HEK293 (cell line): ENCODE measurements around the gene DUSP15.

Experiments
- CTCF ChIA-PET: fragments of 350-600 bp; formaldehyde crosslinking; extraction: SDS; loops from one replicate; lab custom pipeline; 2021; ENCODE audit warnings: antibody characterized with exemption; lab: Yijun Ruan, JAX
- POLR2A ChIA-PET: fragments of 300-600 bp; formaldehyde crosslinking; extraction: SDS; loops from one replicate; lab custom pipeline; 2020; ENCODE audit warnings: antibody characterized with exemption, inconsistent platforms; lab: Yijun Ruan, JAX
- H3K27ac ChIP-seq: fragments of 200-500 bp; sonication (Bioruptor generic); 2 replicates; pipeline ENCODE4 v1.5.1; 2014; ENCODE audit warnings: low read depth, low read length, control low read depth, inconsistent platforms; ENCODE audit errors: extremely low read depth
- H3K36me3 ChIP-seq, 2 experiments: fragments of 200-500 bp in 1 of 2; sonication (Bioruptor generic) in 1 of 2; 1 replicate in 1 of 2; 2 replicates in 1 of 2; pipeline ENCODE4 v1.5.1; 2014 to 2017; ENCODE audit warnings: inconsistent platforms in 2 of 2, low read length in 2 of 2; ENCODE audit not compliant: control insufficient read depth in 2 of 2, insufficient read depth in 1 of 2
- H3K4me1 ChIP-seq: fragments of 200-500 bp; sonication (Bioruptor generic); 2 replicates; pipeline ENCODE4 v1.5.1; 2014; ENCODE audit warnings: mild to moderate bottlenecking, low read length, inconsistent platforms; ENCODE audit not compliant: control insufficient read depth, insufficient read depth
- H3K4me3 ChIP-seq: 2 replicates; pipeline ENCODE4 v1.5.1; 2011; ENCODE audit warnings: low read depth, mild to moderate bottlenecking, control low read depth, low read length, moderate library complexity
- H3K9me3 ChIP-seq: fragments of 200-500 bp; sonication (Bioruptor generic); 2 replicates; pipeline ENCODE4 v1.5.1; 2014; ENCODE audit warnings: low read depth, low read length, inconsistent platforms; ENCODE audit not compliant: control insufficient read depth, insufficient read depth
- GLI4 ChIP-seq: fragments of 450-650 bp; formaldehyde crosslinking; IDR thresholded peaks from 2 replicates; pipeline ENCODE4 v1.5.1; 2016; ENCODE audit warnings: missing biosample characterization, missing genetic modification characterization
- KLF8 ChIP-seq: fragments of 450-650 bp; formaldehyde crosslinking; IDR thresholded peaks from 2 replicates; pipeline ENCODE4 v1.5.1; 2016; ENCODE audit warnings: missing biosample characterization, missing genetic modification characterization
- MZF1 ChIP-seq: fragments of 450-650 bp; formaldehyde crosslinking; IDR thresholded peaks from 2 replicates; pipeline ENCODE4 v1.5.1; 2017; ENCODE audit warnings: missing biosample characterization, missing genetic modification characterization, borderline replicate concordance
- ZFP37 ChIP-seq: fragments of 450-650 bp; formaldehyde crosslinking; IDR thresholded peaks from 2 replicates; pipeline ENCODE4 v1.5.1; 2016; ENCODE audit warnings: missing biosample characterization, missing genetic modification characterization
- ZNF292 ChIP-seq: fragments of 450-650 bp; formaldehyde crosslinking; IDR thresholded peaks from 2 replicates; pipeline ENCODE4 v1.5.1; 2016; ENCODE audit warnings: low read depth, missing biosample characterization, missing genetic modification characterization, borderline replicate concordance
- ZNF449 ChIP-seq: fragments of 450-650 bp; formaldehyde crosslinking; IDR thresholded peaks from 2 replicates; pipeline ENCODE4 v1.5.1; 2017; ENCODE audit warnings: missing biosample characterization, mild to moderate bottlenecking, missing genetic modification characterization, moderate library complexity
- ZNF571 ChIP-seq: fragments of 450-650 bp; formaldehyde crosslinking; IDR thresholded peaks from 2 replicates; pipeline ENCODE4 v1.5.0; 2017; ENCODE audit warnings: missing biosample characterization, missing genetic modification characterization
- ZNF654 ChIP-seq: fragments of 450-650 bp; formaldehyde crosslinking; IDR thresholded peaks from 2 replicates; pipeline ENCODE4 v1.5.1; 2016; ENCODE audit warnings: low read depth, missing biosample characterization, missing genetic modification characterization
- ZNF664 ChIP-seq: fragments of 450-650 bp; formaldehyde crosslinking; IDR thresholded peaks from 2 replicates; pipeline ENCODE4 v1.5.1; 2016; ENCODE audit warnings: missing biosample characterization, missing genetic modification characterization
- ZNF677 ChIP-seq: fragments of 450-650 bp; IDR thresholded peaks from 2 replicates; pipeline ENCODE4 v1.5.0; 2018; ENCODE audit warnings: missing biosample characterization, mild to moderate bottlenecking, missing genetic modification characterization, moderate library complexity
- ZNF701 ChIP-seq: fragments of 450-650 bp; formaldehyde crosslinking; IDR thresholded peaks from 2 replicates; pipeline ENCODE4 v1.5.1; 2016; ENCODE audit warnings: missing biosample characterization, missing genetic modification characterization
- TF ChIP-seq, protein P1 (sequence below): fragments of 450-650 bp; formaldehyde crosslinking; IDR thresholded peaks from 2 replicates; pipeline ENCODE4 v1.5.1; 2016; ENCODE audit warnings: missing biosample characterization, missing genetic modification characterization, borderline replicate concordance
- TF ChIP-seq, protein P2 (sequence below): fragments of 450-650 bp; IDR thresholded peaks from 2 replicates; pipeline ENCODE4 v1.5.1; 2018; ENCODE audit warnings: missing biosample characterization, missing genetic modification characterization
- TF ChIP-seq, protein P3 (sequence below): fragments of 450-650 bp; formaldehyde crosslinking; IDR thresholded peaks from 2 replicates; pipeline ENCODE4 v1.5.1; 2016; ENCODE audit warnings: missing biosample characterization, missing genetic modification characterization

The DUSP15 gene

DNA sequence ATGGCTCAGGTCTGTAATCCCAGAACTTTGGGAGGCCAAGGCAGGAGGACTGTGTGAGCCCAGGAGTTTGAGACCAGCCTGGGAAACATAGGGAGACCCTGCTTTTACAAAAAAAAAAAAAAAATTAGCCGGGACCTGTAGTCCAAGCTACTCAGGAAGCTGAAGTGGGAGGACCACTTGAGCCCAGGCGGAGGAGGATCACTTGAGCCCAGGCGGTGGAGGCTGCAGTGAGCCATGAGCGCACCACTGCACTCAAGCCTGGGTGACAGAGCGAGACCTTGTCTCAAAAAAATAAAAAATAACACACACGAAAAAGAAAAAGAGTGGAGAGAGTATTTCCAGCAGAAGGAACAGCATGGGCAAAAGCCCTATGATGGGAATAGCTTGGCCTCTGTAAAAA is 2.1 kb upstream of the DUSP15 start:
- ChIA-PET POLR2A (interaction anchor here (0.5 to 1.5 kb wide), 2 partner anchors 11 to 253 kb away, joined by 4 to 6 read pairs; no protein-coding TSS in a partner anchor), CTCF (interaction anchor here (0.7 to 2.9 kb wide), 3 partner anchors 20 to 219 kb away, joined by 3 to 14 read pairs (median 4); no protein-coding TSS in a partner anchor)
- no peak for TF ChIP-seq GLI4 (tag by site-specific recombination)
- no peak for TF ChIP-seq ZNF701 (tag by site-specific recombination)
- no peak for TF ChIP-seq ZNF571 (tag by site-specific recombination)
- TF ChIP-seq, protein P1, sequence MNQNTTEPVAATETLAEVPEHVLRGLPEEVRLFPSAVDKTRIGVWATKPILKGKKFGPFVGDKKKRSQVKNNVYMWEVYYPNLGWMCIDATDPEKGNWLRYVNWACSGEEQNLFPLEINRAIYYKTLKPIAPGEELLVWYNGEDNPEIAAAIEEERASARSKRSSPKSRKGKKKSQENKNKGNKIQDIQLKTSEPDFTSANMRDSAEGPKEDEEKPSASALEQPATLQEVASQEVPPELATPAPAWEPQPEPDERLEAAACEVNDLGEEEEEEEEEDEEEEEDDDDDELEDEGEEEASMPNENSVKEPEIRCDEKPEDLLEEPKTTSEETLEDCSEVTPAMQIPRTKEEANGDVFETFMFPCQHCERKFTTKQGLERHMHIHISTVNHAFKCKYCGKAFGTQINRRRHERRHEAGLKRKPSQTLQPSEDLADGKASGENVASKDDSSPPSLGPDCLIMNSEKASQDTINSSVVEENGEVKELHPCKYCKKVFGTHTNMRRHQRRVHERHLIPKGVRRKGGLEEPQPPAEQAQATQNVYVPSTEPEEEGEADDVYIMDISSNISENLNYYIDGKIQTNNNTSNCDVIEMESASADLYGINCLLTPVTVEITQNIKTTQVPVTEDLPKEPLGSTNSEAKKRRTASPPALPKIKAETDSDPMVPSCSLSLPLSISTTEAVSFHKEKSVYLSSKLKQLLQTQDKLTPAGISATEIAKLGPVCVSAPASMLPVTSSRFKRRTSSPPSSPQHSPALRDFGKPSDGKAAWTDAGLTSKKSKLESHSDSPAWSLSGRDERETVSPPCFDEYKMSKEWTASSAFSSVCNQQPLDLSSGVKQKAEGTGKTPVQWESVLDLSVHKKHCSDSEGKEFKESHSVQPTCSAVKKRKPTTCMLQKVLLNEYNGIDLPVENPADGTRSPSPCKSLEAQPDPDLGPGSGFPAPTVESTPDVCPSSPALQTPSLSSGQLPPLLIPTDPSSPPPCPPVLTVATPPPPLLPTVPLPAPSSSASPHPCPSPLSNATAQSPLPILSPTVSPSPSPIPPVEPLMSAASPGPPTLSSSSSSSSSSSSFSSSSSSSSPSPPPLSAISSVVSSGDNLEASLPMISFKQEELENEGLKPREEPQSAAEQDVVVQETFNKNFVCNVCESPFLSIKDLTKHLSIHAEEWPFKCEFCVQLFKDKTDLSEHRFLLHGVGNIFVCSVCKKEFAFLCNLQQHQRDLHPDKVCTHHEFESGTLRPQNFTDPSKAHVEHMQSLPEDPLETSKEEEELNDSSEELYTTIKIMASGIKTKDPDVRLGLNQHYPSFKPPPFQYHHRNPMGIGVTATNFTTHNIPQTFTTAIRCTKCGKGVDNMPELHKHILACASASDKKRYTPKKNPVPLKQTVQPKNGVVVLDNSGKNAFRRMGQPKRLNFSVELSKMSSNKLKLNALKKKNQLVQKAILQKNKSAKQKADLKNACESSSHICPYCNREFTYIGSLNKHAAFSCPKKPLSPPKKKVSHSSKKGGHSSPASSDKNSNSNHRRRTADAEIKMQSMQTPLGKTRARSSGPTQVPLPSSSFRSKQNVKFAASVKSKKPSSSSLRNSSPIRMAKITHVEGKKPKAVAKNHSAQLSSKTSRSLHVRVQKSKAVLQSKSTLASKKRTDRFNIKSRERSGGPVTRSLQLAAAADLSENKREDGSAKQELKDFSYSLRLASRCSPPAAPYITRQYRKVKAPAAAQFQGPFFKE = no peak
- no peak for TF ChIP-seq MZF1 (tag by site-specific recombination)
- TF ChIP-seq, protein P2, sequence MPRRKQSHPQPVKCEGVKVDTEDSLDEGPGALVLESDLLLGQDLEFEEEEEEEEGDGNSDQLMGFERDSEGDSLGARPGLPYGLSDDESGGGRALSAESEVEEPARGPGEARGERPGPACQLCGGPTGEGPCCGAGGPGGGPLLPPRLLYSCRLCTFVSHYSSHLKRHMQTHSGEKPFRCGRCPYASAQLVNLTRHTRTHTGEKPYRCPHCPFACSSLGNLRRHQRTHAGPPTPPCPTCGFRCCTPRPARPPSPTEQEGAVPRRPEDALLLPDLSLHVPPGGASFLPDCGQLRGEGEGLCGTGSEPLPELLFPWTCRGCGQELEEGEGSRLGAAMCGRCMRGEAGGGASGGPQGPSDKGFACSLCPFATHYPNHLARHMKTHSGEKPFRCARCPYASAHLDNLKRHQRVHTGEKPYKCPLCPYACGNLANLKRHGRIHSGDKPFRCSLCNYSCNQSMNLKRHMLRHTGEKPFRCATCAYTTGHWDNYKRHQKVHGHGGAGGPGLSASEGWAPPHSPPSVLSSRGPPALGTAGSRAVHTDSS (tag by site-specific recombination) = no peak
- TF ChIP-seq KLF8 (tag by site-specific recombination) = no peak
- TF ChIP-seq ZNF449 = no peak
- Histone ChIP-seq H3K9me3 (no peaks in the 10 kb centered on the region), H3K36me3 (no peaks in the 10 kb centered on the region), H3K27ac (no peak overlapping the region), H3K4me1 (no peaks in the 10 kb centered on the region), H3K4me3 (no peak overlapping the region)

DNA sequence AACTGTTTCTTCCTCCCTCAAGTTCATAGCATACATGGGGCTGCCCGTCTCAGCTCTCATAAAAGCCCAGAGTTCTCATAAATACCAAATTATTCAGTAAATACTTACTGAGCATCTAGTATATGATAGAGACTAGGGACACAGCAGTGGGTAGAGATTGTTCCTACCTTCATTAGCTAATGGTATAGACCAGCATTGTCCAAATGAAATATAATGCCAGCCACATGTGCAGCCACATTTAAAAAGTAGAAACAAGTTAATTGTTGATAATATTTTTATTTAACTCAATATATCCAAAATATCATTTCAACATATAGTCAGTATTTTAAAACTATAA is 1.3 kb upstream of the DUSP15 start:
- ChIA-PET CTCF (interaction anchor here (0.9 to 2.9 kb wide), 2 partner anchors 19 to 158 kb away, joined by 3 to 14 read pairs; no protein-coding TSS in a partner anchor), POLR2A (interaction anchor here (1.5 kb wide), 1 partner anchor 10 kb away, joined by 4 read pairs; no protein-coding TSS in a partner anchor)
- Histone ChIP-seq H3K4me1 (no peaks in the 10 kb centered on the region), H3K4me3 (no peak overlapping the region), H3K9me3 (no peaks in the 10 kb centered on the region), H3K36me3 (no peaks in the 10 kb centered on the region)
- TF ChIP-seq ZNF654 (tag by site-specific recombination) (no peak), ZNF664 (peak; percentile 58; the same call in 1 of the 2 replicates), ZFP37 (no peak), ZNF292 (tag by site-specific recombination) (no peak), ZNF677 (tag by site-specific recombination) (no peak)
- TF ChIP-seq, protein P3, sequence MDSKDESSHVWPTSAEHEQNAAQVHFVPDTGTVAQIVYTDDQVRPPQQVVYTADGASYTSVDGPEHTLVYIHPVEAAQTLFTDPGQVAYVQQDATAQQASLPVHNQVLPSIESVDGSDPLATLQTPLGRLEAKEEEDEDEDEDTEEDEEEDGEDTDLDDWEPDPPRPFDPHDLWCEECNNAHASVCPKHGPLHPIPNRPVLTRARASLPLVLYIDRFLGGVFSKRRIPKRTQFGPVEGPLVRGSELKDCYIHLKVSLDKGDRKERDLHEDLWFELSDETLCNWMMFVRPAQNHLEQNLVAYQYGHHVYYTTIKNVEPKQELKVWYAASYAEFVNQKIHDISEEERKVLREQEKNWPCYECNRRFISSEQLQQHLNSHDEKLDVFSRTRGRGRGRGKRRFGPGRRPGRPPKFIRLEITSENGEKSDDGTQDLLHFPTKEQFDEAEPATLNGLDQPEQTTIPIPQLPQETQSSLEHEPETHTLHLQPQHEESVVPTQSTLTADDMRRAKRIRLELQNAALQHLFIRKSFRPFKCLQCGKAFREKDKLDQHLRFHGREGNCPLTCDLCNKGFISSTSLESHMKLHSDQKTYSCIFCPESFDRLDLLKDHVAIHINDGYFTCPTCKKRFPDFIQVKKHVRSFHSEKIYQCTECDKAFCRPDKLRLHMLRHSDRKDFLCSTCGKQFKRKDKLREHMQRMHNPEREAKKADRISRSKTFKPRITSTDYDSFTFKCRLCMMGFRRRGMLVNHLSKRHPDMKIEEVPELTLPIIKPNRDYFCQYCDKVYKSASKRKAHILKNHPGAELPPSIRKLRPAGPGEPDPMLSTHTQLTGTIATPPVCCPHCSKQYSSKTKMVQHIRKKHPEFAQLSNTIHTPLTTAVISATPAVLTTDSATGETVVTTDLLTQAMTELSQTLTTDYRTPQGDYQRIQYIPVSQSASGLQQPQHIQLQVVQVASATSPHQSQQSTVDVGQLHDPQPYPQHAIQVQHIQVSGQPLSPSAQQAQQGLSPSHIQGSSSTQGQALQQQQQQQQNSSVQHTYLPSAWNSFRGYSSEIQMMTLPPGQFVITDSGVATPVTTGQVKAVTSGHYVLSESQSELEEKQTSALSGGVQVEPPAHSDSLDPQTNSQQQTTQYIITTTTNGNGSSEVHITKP = peak; percentile 57
- TF ChIP-seq, all 188 proteins: peak for 2
- H3K27ac ChIP-seq = no peak overlapping the region
